ENCODE measurements around the gene PLS3. TPM values are rescaled to one million over a fixed set of nuclear protein-coding genes. Genes with fewer than 3 reads are reported as not detected.

PLS3 gene
- total RNA-seq, 3 donors from 2014 or later, result 64.6 to 79.5 (median 69.4) TPM

GRCh38 chrX:115687595-115687994 lies 126.6 kb downstream of the PLS3 start:
- no peak for DNase-seq (ENCODE audit: low spot score in 2 of 2)
- TF ChIP-seq POLR2A (IDR thresholded peaks at IDR 0.05) (no peak), CTCF (IDR thresholded peaks at IDR 0.05) (no peak), POLR2AphosphoS5 (IDR thresholded peaks at IDR 0.05) (no peak)
- Histone ChIP-seq H3K4me3 (no peak overlapping the region), H3K4me1 (no peaks in the 10 kb centered on the region), H3K9me3 (no peaks in the 10 kb centered on the region), H3K36me3 (no peaks in the 10 kb centered on the region), H3K27ac (no peak overlapping the region), H3K27me3 (peaks cover 0 to 46% of the 10 kb centered on the region in 2 donors)
- intact Hi-C loops (cut with DNase I; ENCODE audit: low total_unique reads), result no loop called here

GRCh38 chrX:115689931-115690330 lies 129.0 kb downstream of the PLS3 start:
- no peaks in the 10 kb centered on the region for H3K36me3 ChIP-seq
- no peaks in the 10 kb centered on the region for H3K4me1 ChIP-seq
- no peak for DNase-seq (ENCODE audit: low spot score in 2 of 2)
- H3K27me3 ChIP-seq, result peaks cover 0 to 53% of the 10 kb centered on the region in 2 donors
- TF ChIP-seq POLR2AphosphoS5 (IDR thresholded peaks at IDR 0.05) (no peak), CTCF (IDR thresholded peaks at IDR 0.05) (no peak), POLR2A (IDR thresholded peaks at IDR 0.05) (no peak)
- H3K9me3 ChIP-seq, result no peaks in the 10 kb centered on the region
- intact Hi-C loops (cut with DNase I; ENCODE audit: low total_unique reads), result no loop called here
- H3K4me3 ChIP-seq, result no peak overlapping the region
- H3K27ac ChIP-seq, result peak overlapping the region; percentile 29 to 30

GRCh38 chrX:115690511-115691216 lies 129.7 kb downstream of the PLS3 start:
- no peak overlapping the region for H3K4me3 ChIP-seq
- intact Hi-C loops (cut with DNase I; ENCODE audit: low total_unique reads), result no loop called here
- H3K4me1 ChIP-seq, result no peaks in the 10 kb centered on the region
- no peaks in the 10 kb centered on the region for H3K9me3 ChIP-seq
- DNase-seq (ENCODE audit: low spot score in 2 of 2), result peak in 1 of 2 donors; percentile 24
- H3K27ac ChIP-seq, result no peak overlapping the region
- no peaks in the 10 kb centered on the region for H3K36me3 ChIP-seq
- no peak for TF ChIP-seq POLR2AphosphoS5 (IDR thresholded peaks at IDR 0.05)
- TF ChIP-seq CTCF (IDR thresholded peaks at IDR 0.05), result peak; percentile 51 to 73 (median 60)
- peaks cover 0 to 52% of the 10 kb centered on the region in 2 donors for H3K27me3 ChIP-seq

- DNase-seq (ENCODE audit: low spot score in 2 of 2), result no peak
- H3K4me3 ChIP-seq, result no peak overlapping the region
- H3K36me3 ChIP-seq, result no peaks in the 10 kb centered on the region
- TF ChIP-seq CTCF (IDR thresholded peaks at IDR 0.05) (no peak), POLR2A (IDR thresholded peaks at IDR 0.05) (no peak), POLR2AphosphoS5 (IDR thresholded peaks at IDR 0.05) (no peak)
- intact Hi-C loops (cut with DNase I; ENCODE audit: low total_unique reads), result no loop called here
- no peaks in the 10 kb centered on the region for H3K9me3 ChIP-seq
- peaks cover 0 to 55% of the 10 kb centered on the region in 2 donors for H3K27me3 ChIP-seq
- H3K4me1 ChIP-seq, result no peaks in the 10 kb centered on the region
- H3K27ac ChIP-seq, result no peak overlapping the region
Observed at GRCh38 chrX:115693476-115693875, 132.5 kb downstream of the PLS3 start.

- Histone ChIP-seq H3K27ac (no peak overlapping the region), H3K9me3 (no peaks in the 10 kb centered on the region), H3K4me1 (no peaks in the 10 kb centered on the region), H3K36me3 (no peaks in the 10 kb centered on the region), H3K4me3 (no peak overlapping the region), H3K27me3 (peaks cover 0 to 55% of the 10 kb centered on the region in 2 donors)
- intact Hi-C loops (cut with DNase I; ENCODE audit: low total_unique reads), result no loop called here
- TF ChIP-seq POLR2AphosphoS5 (IDR thresholded peaks at IDR 0.05) (no peak), CTCF (IDR thresholded peaks at IDR 0.05) (no peak), POLR2A (IDR thresholded peaks at IDR 0.05) (no peak)
- no peak for DNase-seq (ENCODE audit: low spot score in 2 of 2)
Observed at GRCh38 chrX:115694028-115694427, 133.1 kb downstream of the PLS3 start.

All from breast epithelium (tissue), 4 donors.